ENCODE results near the gene SDK2. TPM values are rescaled to one million over a fixed set of nuclear protein-coding genes. Genes with fewer than 3 reads are reported as not detected.
A peak's percentile ranks its signal among the peaks of the same experiment; 100 is the strongest.

SDK2 gene
- total and polyA plus RNA-seq, 7 experiments from 2014 or later = 0.64 to 14.1 (median 8.2) TPM

DNA sequence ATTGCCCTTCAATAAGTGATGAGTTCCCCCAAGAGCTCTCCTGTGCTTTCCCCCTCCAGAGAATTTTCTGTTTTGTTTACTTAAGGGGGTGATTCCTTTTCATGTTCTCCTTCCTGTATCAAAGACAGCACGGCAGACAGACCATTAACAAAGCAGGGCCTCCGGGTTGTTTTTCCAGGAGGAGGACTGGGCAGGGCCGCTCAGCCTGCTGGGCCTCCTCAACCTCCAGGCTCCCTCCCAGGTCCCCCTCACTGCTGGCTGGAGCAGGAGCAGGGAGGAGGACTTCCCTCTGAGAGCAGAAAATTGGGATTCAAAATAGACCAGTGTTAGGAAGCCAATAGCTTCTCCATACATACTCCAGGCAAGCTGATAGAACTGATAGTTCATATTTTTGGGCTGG, 20.4 kb downstream of the SDK2 start:
- Mint-ChIP-seq H3K9me3 (peaks cover 0 to 19% (median 7%) of the 10 kb centered on the region in 11 donors), H3K27me3 (peaks cover 0 to 21% (median 0%) of the 10 kb centered on the region in 5 donors), H3K4me1 (peaks cover 0 to 18% (median 0%) of the 10 kb centered on the region in 7 donors), H3K36me3 (peaks cover 4 to 10% (median 6%) of the 10 kb centered on the region in 5 donors), H3K4me3 (no peak overlapping the region), H3K27ac (peak overlapping the region in 1 of 9 donors; percentile 51)
- ChIA-PET POLR2A (interaction anchor here (0.9 kb wide), 1 partner anchor 26 kb away, joined by 3 read pairs; no protein-coding TSS in a partner anchor), CTCF (no interaction called here)
- DNase-seq = no peak
- no peak overlapping the region for H3K27ac ChIP-seq (ENCODE audit: low read depth, low read length)
- intact Hi-C loops (cut with micrococcal nuclease) = no loop called here
- H3K27me3 ChIP-seq (ENCODE audit: control insufficient read depth in 2 of 2, insufficient read depth in 2 of 2, low read length in 2 of 2) = no peaks in the 10 kb centered on the region
- H3K4me1 ChIP-seq (ENCODE audit: control insufficient read depth in 2 of 2, insufficient read depth in 2 of 2, low read length in 2 of 2) = no peaks in the 10 kb centered on the region
- no peaks in the 10 kb centered on the region for H3K36me3 ChIP-seq (ENCODE audit: control insufficient read depth in 2 of 3, insufficient read depth in 3 of 3, low read length in 3 of 3)
- no peak for ATAC-seq
- no peak overlapping the region for H3K4me3 ChIP-seq (ENCODE audit: low read length)
- peaks cover 0 to 13% (median 0%) of the 10 kb centered on the region in 3 experiments for H3K9me3 ChIP-seq (ENCODE audit: control insufficient read depth in 2 of 3, low read length in 3 of 3)

DNA sequence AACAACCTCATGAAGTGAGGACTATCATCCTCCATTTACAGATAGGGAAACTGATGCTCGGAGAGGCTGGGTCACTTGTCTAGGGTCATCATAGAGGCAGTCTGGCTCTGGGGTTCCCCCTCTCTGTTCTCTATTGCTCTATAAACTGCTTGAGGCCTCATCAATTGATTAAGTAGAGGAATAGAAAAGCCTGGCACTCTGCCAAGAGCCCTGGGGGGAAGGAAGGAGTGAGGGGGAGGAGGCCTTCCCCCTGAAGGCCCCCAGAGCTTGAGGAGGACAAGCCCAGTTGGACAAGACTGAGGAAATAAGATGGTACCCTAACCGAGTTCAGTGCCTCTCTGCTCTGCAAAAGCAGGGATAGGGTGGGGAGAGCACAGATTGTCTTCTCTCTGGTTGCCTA, 21.0 kb downstream of the SDK2 start:
- peaks cover 4 to 10% (median 6%) of the 10 kb centered on the region in 5 donors for H3K36me3 Mint-ChIP-seq
- H3K9me3 ChIP-seq (ENCODE audit: control insufficient read depth in 2 of 3, low read length in 3 of 3) = peaks cover 0 to 13% (median 0%) of the 10 kb centered on the region in 3 experiments
- ATAC-seq (no peak), DNase-seq (no peak)
- no peaks in the 10 kb centered on the region for H3K4me1 ChIP-seq (ENCODE audit: control insufficient read depth in 2 of 2, insufficient read depth in 2 of 2, low read length in 2 of 2)
- ChIA-PET POLR2A (no interaction called here), CTCF (no interaction called here)
- no peak overlapping the region for H3K4me3 Mint-ChIP-seq
- no peak overlapping the region for H3K4me3 ChIP-seq (ENCODE audit: low read length)
- H3K4me1 Mint-ChIP-seq = peaks cover 0 to 18% (median 0%) of the 10 kb centered on the region in 7 donors
- H3K27ac ChIP-seq (ENCODE audit: low read depth, low read length) = no peak overlapping the region
- H3K9me3 Mint-ChIP-seq = peaks cover 0 to 24% (median 7%) of the 10 kb centered on the region in 11 donors
- peaks cover 0 to 23% (median 0%) of the 10 kb centered on the region in 5 donors for H3K27me3 Mint-ChIP-seq
- H3K36me3 ChIP-seq (ENCODE audit: control insufficient read depth in 2 of 3, insufficient read depth in 3 of 3, low read length in 3 of 3) = no peaks in the 10 kb centered on the region
- intact Hi-C loops (cut with micrococcal nuclease) = no loop called here
- H3K27me3 ChIP-seq (ENCODE audit: control insufficient read depth in 2 of 2, insufficient read depth in 2 of 2, low read length in 2 of 2) = no peaks in the 10 kb centered on the region
- peak overlapping the region in 1 of 9 donors; percentile 80 for H3K27ac Mint-ChIP-seq

DNA sequence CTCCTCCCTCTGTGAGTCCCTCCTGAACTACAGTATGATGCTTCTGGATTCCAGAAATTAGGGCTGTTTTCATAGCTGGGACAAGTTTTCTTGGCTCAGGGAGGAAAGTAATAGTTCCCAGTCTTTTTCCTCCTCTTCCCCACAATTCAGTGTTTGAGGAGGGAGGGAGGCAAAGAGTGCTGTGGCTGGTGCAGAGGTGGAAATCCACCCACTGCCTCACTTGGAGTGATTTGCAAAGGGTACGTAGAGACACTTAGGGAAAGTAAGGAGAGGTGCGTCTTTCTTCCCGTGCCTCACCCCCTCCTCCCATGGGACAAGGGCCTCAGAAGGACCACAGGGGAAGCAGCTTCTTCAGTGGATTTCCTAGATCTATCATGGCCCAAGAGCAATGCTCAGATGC, 21.9 kb downstream of the SDK2 start:
- Histone ChIP-seq H3K27me3 (ENCODE audit: control insufficient read depth in 2 of 2, insufficient read depth in 2 of 2, low read length in 2 of 2) (no peaks in the 10 kb centered on the region), H3K4me3 (ENCODE audit: low read length) (no peak overlapping the region), H3K4me1 (ENCODE audit: control insufficient read depth in 2 of 2, insufficient read depth in 2 of 2, low read length in 2 of 2) (no peaks in the 10 kb centered on the region), H3K27ac (ENCODE audit: low read depth, low read length) (no peak overlapping the region), H3K9me3 (ENCODE audit: control insufficient read depth in 2 of 3, low read length in 3 of 3) (peaks cover 0 to 13% (median 0%) of the 10 kb centered on the region in 3 experiments), H3K36me3 (ENCODE audit: control insufficient read depth in 2 of 3, insufficient read depth in 3 of 3, low read length in 3 of 3) (no peaks in the 10 kb centered on the region)
- peaks cover 0 to 23% (median 0%) of the 10 kb centered on the region in 5 donors for H3K27me3 Mint-ChIP-seq
- CTCF ChIA-PET = no interaction called here
- peaks cover 4 to 10% (median 6%) of the 10 kb centered on the region in 5 donors for H3K36me3 Mint-ChIP-seq
- peaks cover 0 to 22% (median 3%) of the 10 kb centered on the region in 7 donors for H3K4me1 Mint-ChIP-seq
- H3K4me3 Mint-ChIP-seq = no peak overlapping the region
- POLR2A ChIA-PET = interaction anchor here (0.9 kb wide), 1 partner anchor 31 kb away, joined by 3 read pairs; no protein-coding TSS in a partner anchor
- ATAC-seq = no peak
- intact Hi-C loops (cut with micrococcal nuclease) = no loop called here
- no peak for DNase-seq
- H3K9me3 Mint-ChIP-seq = peaks cover 0 to 24% (median 7%) of the 10 kb centered on the region in 11 donors
- H3K27ac Mint-ChIP-seq = no peak overlapping the region

DNA sequence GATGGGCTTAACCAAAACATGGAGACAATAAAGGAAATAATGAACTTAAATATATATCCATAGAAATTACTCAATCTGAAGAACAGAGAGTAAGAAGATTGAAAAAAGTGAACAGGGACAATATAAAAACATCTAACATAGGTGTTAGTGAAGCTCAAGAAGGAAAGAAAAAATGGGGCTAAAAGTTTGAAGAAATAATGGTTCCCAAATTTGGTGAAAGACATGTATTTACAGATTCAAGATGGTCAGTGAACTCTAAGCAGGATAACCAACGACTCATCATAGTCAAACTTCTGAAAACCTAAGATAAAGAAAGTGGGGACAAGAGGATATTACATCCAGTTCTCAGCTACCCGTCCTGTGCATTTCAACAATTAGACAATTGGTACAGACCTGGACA, 22.6 kb downstream of the SDK2 start:
- peaks cover 0 to 13% (median 0%) of the 10 kb centered on the region in 3 experiments for H3K9me3 ChIP-seq (ENCODE audit: control insufficient read depth in 2 of 3, low read length in 3 of 3)
- Mint-ChIP-seq H3K27me3 (peaks cover 0 to 25% (median 0%) of the 10 kb centered on the region in 5 donors), H3K27ac (peak overlapping the region in 1 of 9 donors; percentile 20), H3K4me1 (peaks cover 0 to 25% (median 5%) of the 10 kb centered on the region in 7 donors), H3K9me3 (peaks cover 0 to 24% (median 7%) of the 10 kb centered on the region in 11 donors), H3K4me3 (no peak overlapping the region), H3K36me3 (peaks cover 4 to 10% (median 6%) of the 10 kb centered on the region in 5 donors)
- no peak overlapping the region for H3K4me3 ChIP-seq (ENCODE audit: low read length)
- H3K4me1 ChIP-seq (ENCODE audit: control insufficient read depth in 2 of 2, insufficient read depth in 2 of 2, low read length in 2 of 2) = no peaks in the 10 kb centered on the region
- ChIA-PET CTCF (no interaction called here), POLR2A (no interaction called here)
- no peaks in the 10 kb centered on the region for H3K36me3 ChIP-seq (ENCODE audit: control insufficient read depth in 2 of 3, insufficient read depth in 3 of 3, low read length in 3 of 3)
- no peaks in the 10 kb centered on the region for H3K27me3 ChIP-seq (ENCODE audit: control insufficient read depth in 2 of 2, insufficient read depth in 2 of 2, low read length in 2 of 2)
- intact Hi-C loops (cut with micrococcal nuclease) = no loop called here
- no peak overlapping the region for H3K27ac ChIP-seq (ENCODE audit: low read depth, low read length)
- ATAC-seq (no peak), DNase-seq (no peak)

DNA sequence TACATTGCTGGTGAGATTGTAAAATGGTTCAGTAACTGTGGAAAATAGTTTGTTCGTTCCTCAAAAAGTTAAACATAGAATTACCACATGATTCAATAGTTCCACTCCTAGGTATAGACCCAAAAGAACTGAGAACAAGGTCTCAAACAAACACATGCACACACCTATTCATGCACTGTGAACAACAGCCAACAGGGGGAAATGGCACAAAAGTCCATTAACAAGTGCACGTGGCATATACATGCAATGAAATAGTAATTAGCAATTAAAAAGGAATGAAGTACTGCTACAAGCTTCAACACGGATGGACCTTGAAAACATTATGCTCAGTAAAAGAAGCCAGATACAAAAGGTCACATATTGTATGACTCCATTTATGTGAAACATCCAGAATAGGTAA, 23.8 kb downstream of the SDK2 start:
- Mint-ChIP-seq H3K27me3 (peaks cover 0 to 27% (median 0%) of the 10 kb centered on the region in 5 donors), H3K27ac (no peak overlapping the region), H3K36me3 (peaks cover 4 to 10% (median 6%) of the 10 kb centered on the region in 5 donors), H3K4me1 (peaks cover 0 to 36% (median 9%) of the 10 kb centered on the region in 7 donors), H3K4me3 (no peak overlapping the region), H3K9me3 (peaks cover 0 to 24% (median 7%) of the 10 kb centered on the region in 11 donors)
- intact Hi-C loops (cut with micrococcal nuclease) = no loop called here
- Histone ChIP-seq H3K4me1 (ENCODE audit: control insufficient read depth in 2 of 2, insufficient read depth in 2 of 2, low read length in 2 of 2) (no peaks in the 10 kb centered on the region), H3K9me3 (ENCODE audit: control insufficient read depth in 2 of 3, low read length in 3 of 3) (peaks cover 0 to 13% (median 0%) of the 10 kb centered on the region in 3 experiments), H3K4me3 (ENCODE audit: low read length) (no peak overlapping the region), H3K36me3 (ENCODE audit: control insufficient read depth in 2 of 3, insufficient read depth in 3 of 3, low read length in 3 of 3) (no peaks in the 10 kb centered on the region), H3K27ac (ENCODE audit: low read depth, low read length) (no peak overlapping the region), H3K27me3 (ENCODE audit: control insufficient read depth in 2 of 2, insufficient read depth in 2 of 2, low read length in 2 of 2) (no peaks in the 10 kb centered on the region)
- CTCF ChIA-PET = no interaction called here
- DNase-seq (no peak), ATAC-seq (no peak)
- POLR2A ChIA-PET = no interaction called here

DNA sequence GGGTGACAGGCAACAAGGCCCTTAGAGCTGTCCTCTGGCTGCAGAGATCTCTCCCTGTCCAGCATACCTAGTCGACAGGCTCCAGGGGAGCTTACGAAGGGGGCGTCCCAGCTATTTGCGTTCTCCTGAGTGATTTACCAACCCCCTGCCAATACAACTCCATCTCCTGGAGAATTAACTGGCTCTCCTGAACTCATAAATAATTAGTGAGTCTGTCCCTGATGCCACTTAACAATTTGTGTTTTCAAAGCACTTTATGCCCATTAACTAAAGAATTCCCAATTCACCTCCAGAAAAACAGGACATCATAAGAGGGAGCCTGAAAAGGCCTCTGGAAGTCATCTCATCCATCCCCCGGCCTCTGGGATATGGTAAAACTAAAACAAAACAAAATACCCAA, 26.7 kb downstream of the SDK2 start:
- POLR2A ChIA-PET = no interaction called here
- CTCF ChIA-PET = no interaction called here
- Histone ChIP-seq H3K36me3 (ENCODE audit: control insufficient read depth in 2 of 3, insufficient read depth in 3 of 3, low read length in 3 of 3) (no peaks in the 10 kb centered on the region), H3K4me1 (ENCODE audit: control insufficient read depth in 2 of 2, insufficient read depth in 2 of 2, low read length in 2 of 2) (no peaks in the 10 kb centered on the region), H3K9me3 (ENCODE audit: control insufficient read depth in 2 of 3, low read length in 3 of 3) (peaks cover 0 to 13% (median 0%) of the 10 kb centered on the region in 3 experiments), H3K4me3 (ENCODE audit: low read length) (no peak overlapping the region), H3K27me3 (ENCODE audit: control insufficient read depth in 2 of 2, insufficient read depth in 2 of 2, low read length in 2 of 2) (no peaks in the 10 kb centered on the region), H3K27ac (ENCODE audit: low read depth, low read length) (no peak overlapping the region)
- H3K4me1 Mint-ChIP-seq = peaks cover 0 to 25% (median 11%) of the 10 kb centered on the region in 7 donors
- intact Hi-C loops (cut with micrococcal nuclease) = no loop called here
- H3K36me3 Mint-ChIP-seq = peaks cover 3 to 10% (median 6%) of the 10 kb centered on the region in 5 donors
- H3K27ac Mint-ChIP-seq = no peak overlapping the region
- peak overlapping the region in 1 of 10 donors; percentile 33 for H3K4me3 Mint-ChIP-seq
- peaks cover 0 to 27% (median 0%) of the 10 kb centered on the region in 5 donors for H3K27me3 Mint-ChIP-seq
- ATAC-seq (no peak), DNase-seq (no peak)
- peaks cover 0 to 21% (median 7%) of the 10 kb centered on the region in 11 donors for H3K9me3 Mint-ChIP-seq

DNA sequence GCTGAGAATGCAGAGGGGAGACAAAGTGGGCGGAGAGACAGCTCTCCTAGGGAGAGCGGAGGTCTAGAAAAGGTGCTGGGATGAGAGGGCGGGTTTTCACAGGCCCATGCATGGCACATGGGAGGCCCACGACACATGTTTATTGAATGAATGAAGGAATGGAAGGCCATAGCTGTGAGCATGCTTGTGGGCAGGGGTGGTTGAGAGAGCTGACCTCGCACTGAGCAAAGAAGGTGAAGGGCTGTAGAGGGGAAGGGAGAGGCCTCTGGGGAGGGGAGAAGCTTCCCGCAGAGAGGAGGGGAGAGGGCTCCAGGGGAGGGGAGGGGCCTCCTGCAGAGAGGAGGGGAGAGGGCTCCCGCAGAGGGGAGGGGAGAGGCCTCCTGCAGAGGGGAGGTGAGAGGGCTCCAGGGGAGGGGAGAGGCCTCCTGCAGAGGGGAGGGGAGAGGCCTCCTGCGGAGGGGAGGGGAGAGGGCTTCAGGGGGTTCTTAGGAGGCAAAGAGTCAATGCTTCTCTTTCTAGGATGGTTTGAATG, 27.3 kb downstream of the SDK2 start:
- intact Hi-C loops (cut with micrococcal nuclease) = no loop called here
- DNase-seq (no peak), ATAC-seq (no peak)
- H3K27ac ChIP-seq (ENCODE audit: low read depth, low read length) = no peak overlapping the region
- H3K4me3 ChIP-seq (ENCODE audit: low read length) = no peak overlapping the region
- H3K36me3 ChIP-seq (ENCODE audit: control insufficient read depth in 2 of 3, insufficient read depth in 3 of 3, low read length in 3 of 3) = no peaks in the 10 kb centered on the region
- CTCF ChIA-PET = no interaction called here
- peaks cover 0 to 25% (median 11%) of the 10 kb centered on the region in 7 donors for H3K4me1 Mint-ChIP-seq
- no peak overlapping the region for H3K4me3 Mint-ChIP-seq
- peaks cover 0 to 27% (median 0%) of the 10 kb centered on the region in 5 donors for H3K27me3 Mint-ChIP-seq
- peaks cover 0 to 21% (median 7%) of the 10 kb centered on the region in 11 donors for H3K9me3 Mint-ChIP-seq
- H3K27me3 ChIP-seq (ENCODE audit: control insufficient read depth in 2 of 2, insufficient read depth in 2 of 2, low read length in 2 of 2) = no peaks in the 10 kb centered on the region
- H3K27ac Mint-ChIP-seq = peak overlapping the region in 2 of 9 donors; percentile 29 to 72
- no peaks in the 10 kb centered on the region for H3K4me1 ChIP-seq (ENCODE audit: control insufficient read depth in 2 of 2, insufficient read depth in 2 of 2, low read length in 2 of 2)
- POLR2A ChIA-PET = no interaction called here
- H3K36me3 Mint-ChIP-seq = peaks cover 3 to 10% (median 6%) of the 10 kb centered on the region in 5 donors
- H3K9me3 ChIP-seq (ENCODE audit: control insufficient read depth in 2 of 3, low read length in 3 of 3) = peaks cover 0 to 13% (median 0%) of the 10 kb centered on the region in 3 experiments

All from naive thymus-derived CD4-positive, alpha-beta T cell (primary cell).